Muscle of leg (tissue), 11 donors: ENCODE data around the gene CEBPA. TPM values are rescaled to one million over a fixed set of nuclear protein-coding genes. Genes with fewer than 3 reads are reported as not detected.
A peak's percentile ranks its signal among the peaks of the same experiment; 100 is the strongest.
"Not testable (repeated sequence)": the region's sequence is repeated elsewhere in the genome, so short reads cannot be mapped to it uniquely, and the experiment has no call there.

Source experiments
- DNase-seq: peaks from one replicate; pipeline ENCODE4 v3.0.0; 2013
- H3K27ac ChIP-seq: one replicate; pipeline ENCODE4 v1.5.1; 2013; ENCODE audit warnings: mild to moderate bottlenecking, low read length, control low read depth
- H3K27me3 ChIP-seq: one replicate; pipeline ENCODE4 v1.6.1; 2013; ENCODE audit warnings: low read length; ENCODE audit not compliant: control insufficient read depth, insufficient read depth
- H3K36me3 ChIP-seq: one replicate; pipeline ENCODE4 v1.6.1; 2013; ENCODE audit warnings: low read length; ENCODE audit not compliant: control insufficient read depth, insufficient read depth
- H3K4me1 ChIP-seq: one replicate; pipeline ENCODE4 v1.6.1; 2013; ENCODE audit warnings: low read length; ENCODE audit not compliant: control insufficient read depth, insufficient read depth
- H3K4me3 ChIP-seq: one replicate; pipeline ENCODE4 v1.5.1; 2013; ENCODE audit warnings: low read length, control low read depth
- H3K9me3 ChIP-seq: replicated peaks from 2 replicates; pipeline ENCODE4 v1.6.1; 2013; ENCODE audit warnings: low read depth, low read length; ENCODE audit not compliant: control insufficient read depth
- WGBS: methylation state at CpG from one replicate; pipeline ENCODE4 v1.1.5; 2013; ENCODE audit warnings: missing lambda C conversion rate; ENCODE audit not compliant: insufficient coverage; 5-methylcytosine and 5-hydroxymethylcytosine counted together
- polyA plus RNA-seq, 8 donors: library from polyadenylated mRNA; unstranded; fragments of 120-200 nt; gene quantifications; one replicate each; pipeline versions ENCODE4 v1.2.1 to v1.2.3, GENCODE V29; 2013; ENCODE audit warnings: inconsistent platforms in 1 of 8, low replicate concordance in 1 of 8; ENCODE audit not compliant: insufficient read length in 8 of 8, insufficient read depth in 1 of 8
- total RNA-seq: library from RNA; stranded (reverse); fragments of 120-200 nt; gene quantifications from one replicate; pipeline ENCODE4 v1.2.4, GENCODE V29; 2013

CEBPA gene
- total and polyA plus RNA-seq, 9 donors: 3.9 to 11.3 (median 5.4) TPM

GRCh38 chr19:33329736-33330135 lies 27.4 kb upstream of the CEBPA start:
- WGBS: 61% methylated on average over 3 of the region's 4 CpGs
- H3K27me3 ChIP-seq: peaks cover 4% of the 10 kb centered on the region
- no peak overlapping the region for H3K4me3 ChIP-seq
- H3K36me3 ChIP-seq: no peaks in the 10 kb centered on the region
- H3K27ac ChIP-seq: no peak overlapping the region
- H3K9me3 ChIP-seq: peaks cover 5% of the 10 kb centered on the region
- no peaks in the 10 kb centered on the region for H3K4me1 ChIP-seq
- no peak for DNase-seq

DNA sequence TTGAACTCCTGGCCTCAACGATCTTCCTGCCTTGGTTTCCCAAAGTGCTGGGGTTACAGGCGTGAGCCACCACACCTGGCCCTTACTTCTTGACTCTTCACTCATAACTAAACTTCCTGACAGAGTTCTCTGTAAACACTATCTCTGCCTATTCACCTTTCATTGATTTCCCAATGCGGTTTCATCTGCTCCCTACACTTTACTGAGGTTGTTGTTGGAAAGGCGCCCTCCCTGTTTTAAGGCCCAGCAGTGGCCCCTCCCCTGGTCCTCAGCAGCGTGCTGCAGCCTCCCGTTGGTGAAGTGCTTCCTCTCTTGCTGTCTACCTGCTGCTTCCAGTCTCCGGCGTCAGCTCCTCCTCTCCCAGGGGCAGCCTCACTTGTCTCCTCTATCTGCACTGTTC lies 26.7 kb upstream of the CEBPA start:
- no peak overlapping the region for H3K27ac ChIP-seq
- WGBS: 70% methylated on average over 8 of the region's 8 CpGs
- no peak overlapping the region for H3K4me3 ChIP-seq
- H3K27me3 ChIP-seq: peaks cover 4% of the 10 kb centered on the region
- H3K9me3 ChIP-seq: peaks cover 5% of the 10 kb centered on the region
- no peak for DNase-seq
- H3K36me3 ChIP-seq: no peaks in the 10 kb centered on the region
- H3K4me1 ChIP-seq: no peaks in the 10 kb centered on the region

- Histone ChIP-seq H3K4me3 (no peak overlapping the region), H3K27ac (no peak overlapping the region), H3K36me3 (no peaks in the 10 kb centered on the region), H3K27me3 (peaks cover 2% of the 10 kb centered on the region), H3K9me3 (peaks cover 5% of the 10 kb centered on the region), H3K4me1 (no peaks in the 10 kb centered on the region)
- DNase-seq: peak; percentile 95
- WGBS: 12% methylated on average over 4 of the region's 5 CpGs
These were observed 23.6 kb upstream of the CEBPA start for GRCh38 chr19:33325920-33326319.

DNA sequence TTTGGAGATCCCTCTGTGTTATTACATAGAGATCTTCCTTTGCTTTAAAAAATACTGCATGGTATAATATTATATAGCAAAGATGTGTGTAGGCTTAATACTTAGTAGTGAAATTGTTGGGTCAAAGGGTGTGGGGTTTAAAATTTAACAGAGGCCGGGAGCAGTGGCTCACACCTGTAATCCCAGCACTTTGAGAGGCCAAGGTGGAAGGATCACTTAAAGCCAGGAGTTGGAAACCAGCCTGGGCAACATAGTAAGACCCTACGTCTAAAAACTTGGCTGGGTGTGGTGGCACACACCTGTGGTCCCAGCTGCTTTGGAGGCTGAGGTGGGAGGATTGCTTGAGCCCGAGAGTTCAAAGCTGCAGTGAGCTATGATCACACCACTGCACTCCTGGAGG lies 22.3 kb upstream of the CEBPA start:
- no peaks in the 10 kb centered on the region for H3K4me1 ChIP-seq
- no peaks in the 10 kb centered on the region for H3K36me3 ChIP-seq
- no peak for DNase-seq
- no peak overlapping the region for H3K27ac ChIP-seq
- no peak overlapping the region for H3K4me3 ChIP-seq
- H3K9me3 ChIP-seq: peaks cover 5% of the 10 kb centered on the region
- WGBS: 70% methylated on average over 2 of the region's 3 CpGs
- peaks cover 2% of the 10 kb centered on the region for H3K27me3 ChIP-seq

DNA sequence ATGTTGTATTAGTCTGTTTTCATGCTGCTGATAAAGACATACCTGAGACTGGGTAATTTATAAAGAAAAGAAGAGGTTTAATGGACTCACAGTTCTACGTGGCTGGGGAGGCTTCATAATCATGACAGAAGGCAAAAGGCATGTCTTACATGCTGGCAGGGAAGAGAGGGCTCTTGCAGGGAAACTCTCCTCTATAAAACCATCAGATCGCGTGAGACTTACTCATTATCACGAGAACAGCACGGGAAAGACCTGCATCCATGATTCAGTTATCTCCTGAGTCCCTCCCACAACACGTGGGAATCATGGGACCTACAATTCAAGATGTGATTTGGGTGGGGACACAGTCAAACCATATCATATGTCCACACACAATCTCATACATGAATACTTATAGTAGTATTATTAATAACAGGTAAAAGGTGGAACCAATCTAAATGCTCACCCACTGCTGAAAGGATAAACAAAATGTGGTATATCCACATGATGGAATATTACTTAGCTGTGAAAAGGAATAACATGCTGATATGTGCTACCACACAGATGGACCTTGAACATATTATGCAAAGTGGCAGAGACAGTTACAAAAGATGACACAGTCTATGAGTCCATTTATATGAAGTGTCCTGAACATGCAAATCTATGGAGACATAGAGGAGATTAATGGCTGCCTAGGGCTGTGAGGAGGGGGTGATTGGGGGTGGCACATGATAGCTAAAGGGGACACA lies 20.9 kb upstream of the CEBPA start:
- no peaks in the 10 kb centered on the region for H3K4me1 ChIP-seq
- no peaks in the 10 kb centered on the region for H3K27me3 ChIP-seq
- no peak overlapping the region for H3K4me3 ChIP-seq
- H3K36me3 ChIP-seq: no peaks in the 10 kb centered on the region
- H3K9me3 ChIP-seq: peaks cover 5% of the 10 kb centered on the region
- no peak for DNase-seq
- no peak overlapping the region for H3K27ac ChIP-seq
- no CpG with 5 or more reads among the region's 6 CpGs for WGBS

DNA sequence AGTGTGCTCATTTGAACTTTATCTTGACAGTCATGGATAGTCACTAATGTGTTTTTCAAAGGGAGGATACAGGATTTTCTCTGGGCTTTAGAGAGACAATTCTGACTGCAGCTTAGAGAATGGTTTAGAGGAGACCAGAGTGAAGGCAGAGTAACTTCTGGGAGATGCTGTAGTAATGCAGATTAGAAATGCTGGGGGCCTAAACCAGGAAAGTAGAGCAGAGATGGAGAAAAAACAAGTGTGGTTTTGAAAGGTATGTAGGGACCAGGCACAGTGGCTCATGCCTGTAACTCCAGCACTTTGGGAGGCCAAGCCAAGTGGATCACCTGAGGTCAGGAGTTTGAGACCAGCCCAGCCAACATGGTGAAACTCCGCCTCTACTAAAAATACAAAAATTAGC lies 18.3 kb upstream of the CEBPA start:
- no CpG with 5 or more reads among the region's 1 CpG for WGBS
- no peak overlapping the region for H3K27ac ChIP-seq
- no peaks in the 10 kb centered on the region for H3K4me1 ChIP-seq
- H3K27me3 ChIP-seq: no peaks in the 10 kb centered on the region
- no peaks in the 10 kb centered on the region for H3K9me3 ChIP-seq
- H3K36me3 ChIP-seq: no peaks in the 10 kb centered on the region
- DNase-seq: no peak
- H3K4me3 ChIP-seq: no peak overlapping the region

DNA sequence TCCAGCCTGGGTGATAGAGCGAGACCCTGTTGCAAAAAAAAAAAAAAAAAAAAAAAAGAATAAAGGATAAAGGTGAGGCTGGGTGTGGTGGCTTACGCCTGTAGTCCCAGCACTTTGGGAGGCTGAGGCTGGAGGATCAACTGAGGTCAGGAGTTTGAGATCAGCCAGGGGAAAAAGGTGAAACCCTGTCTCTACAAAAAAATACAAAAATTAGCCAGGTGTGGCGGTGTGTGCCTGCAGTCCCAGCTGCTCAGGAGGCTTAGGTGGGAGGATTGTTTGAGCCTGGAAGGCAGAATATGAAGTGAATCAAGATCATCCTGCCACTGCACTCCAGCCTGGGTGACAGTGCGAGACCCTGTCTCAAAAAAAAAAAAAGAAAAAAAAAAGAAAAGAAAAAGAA lies 15.7 kb upstream of the CEBPA start:
- H3K4me3 ChIP-seq, DNase-seq, H3K27ac ChIP-seq, H3K4me1 ChIP-seq, H3K27me3 ChIP-seq, H3K9me3 ChIP-seq, H3K36me3 ChIP-seq: not testable (repeated sequence)
- WGBS: 83% methylated on average over 2 of the region's 4 CpGs

DNA sequence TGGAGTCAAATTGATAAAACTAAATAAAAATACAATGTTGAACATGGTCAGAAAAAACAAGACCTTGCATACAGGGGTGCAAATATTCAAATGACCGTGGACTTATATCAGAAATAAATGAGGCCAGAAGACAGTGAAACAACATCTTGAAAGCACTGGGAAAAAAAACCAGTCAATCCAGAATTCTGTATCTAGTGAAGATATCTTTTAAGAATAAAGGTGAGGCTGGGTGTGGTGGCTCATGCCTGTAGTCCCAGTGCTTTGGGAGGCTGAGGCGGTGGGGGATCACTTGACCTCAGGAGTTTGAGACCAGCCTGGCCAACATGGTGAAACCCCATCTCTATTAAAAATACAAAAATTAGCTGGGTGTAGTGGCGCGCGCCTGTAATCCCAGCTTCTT lies 15.2 kb upstream of the CEBPA start:
- Histone ChIP-seq H3K36me3 (no peaks in the 10 kb centered on the region), H3K27me3 (no peaks in the 10 kb centered on the region), H3K4me1 (no peaks in the 10 kb centered on the region), H3K27ac (no peak overlapping the region), H3K4me3 (no peak overlapping the region), H3K9me3 (peaks cover 3% of the 10 kb centered on the region)
- DNase-seq: no peak
- WGBS: 90% methylated on average over 4 of the region's 5 CpGs

- Histone ChIP-seq H3K27ac (no peak overlapping the region), H3K27me3 (no peaks in the 10 kb centered on the region), H3K4me1 (no peaks in the 10 kb centered on the region), H3K36me3 (no peaks in the 10 kb centered on the region), H3K4me3 (no peak overlapping the region), H3K9me3 (peaks cover 3% of the 10 kb centered on the region)
- WGBS: 38% methylated on average over 9 of the region's 9 CpGs
- peak; percentile 37 for DNase-seq
These were observed 14.4 kb upstream of the CEBPA start for GRCh38 chr19:33316541-33317264.

- not testable (repeated sequence) for H3K4me3 ChIP-seq, H3K4me1 ChIP-seq, H3K9me3 ChIP-seq, DNase-seq, H3K36me3 ChIP-seq, H3K27ac ChIP-seq
- 14% methylated on average over 1 of the region's 4 CpGs for WGBS
- H3K27me3 ChIP-seq: peaks cover 12% of the 10 kb centered on the region
These were observed 10.5 kb upstream of the CEBPA start for GRCh38 chr19:33312808-33313207.
